K562 treated with DMSO at 1 percent for 12 hours (cell line): ENCODE data around the gene HUS1B. TPM values are rescaled to one million over a fixed set of nuclear protein-coding genes. Genes with fewer than 3 reads are reported as not detected.

Experiments used
- total RNA-seq: library from RNA; unstranded; fragments of 300-600 nt; gene quantifications from 2 replicates; pipeline ENCODE4 v1.2.3, GENCODE V29; 2022; ENCODE audit not compliant: insufficient read depth

The HUS1B gene
- 1.1 and 1.7 TPM in 2 replicates for total RNA-seq

DNA sequence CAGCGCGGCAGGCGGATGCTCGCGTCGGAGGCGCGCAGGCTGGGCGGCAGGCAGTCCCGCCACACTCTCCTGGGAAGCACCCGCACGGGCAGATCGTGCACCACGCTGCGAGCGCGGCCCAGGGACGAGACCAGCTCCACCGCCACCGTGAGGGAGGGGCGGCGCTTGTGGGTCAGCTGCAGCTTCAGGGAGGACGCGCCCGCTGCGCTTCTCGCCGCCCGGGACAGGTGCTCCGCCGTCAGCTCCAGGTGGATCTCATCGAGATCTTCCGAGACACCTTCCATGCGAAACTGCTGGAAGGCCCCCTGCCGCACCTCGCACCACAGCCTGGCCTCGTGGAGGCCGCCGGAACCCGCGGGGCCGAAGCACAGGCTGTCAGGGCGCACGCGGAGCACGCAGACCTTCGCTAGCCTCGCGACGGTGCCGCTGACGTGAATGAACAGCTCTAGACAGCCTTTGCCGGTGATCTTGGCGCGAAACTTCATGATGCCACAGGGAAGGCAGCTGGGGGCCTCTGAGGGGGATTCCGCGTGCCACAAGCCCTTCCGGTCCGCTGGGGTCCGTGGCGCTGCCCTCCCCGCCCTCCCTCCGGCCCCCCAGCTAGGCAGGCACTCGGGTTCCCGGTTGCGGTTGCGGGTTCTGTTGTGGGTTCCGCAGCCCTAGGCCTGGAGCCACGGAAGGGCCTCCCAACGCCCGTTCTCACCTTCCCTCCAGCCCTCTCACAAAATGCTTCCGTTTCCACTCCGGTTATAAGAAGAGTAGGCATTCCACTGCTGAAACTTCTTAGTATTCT, at the start of gene HUS1B:
Gene HUS1B (minus strand): TSS at position 641 of the 793 bp plus-strand sequence. CDS start 156 bp downstream, at position 485.

DNA sequence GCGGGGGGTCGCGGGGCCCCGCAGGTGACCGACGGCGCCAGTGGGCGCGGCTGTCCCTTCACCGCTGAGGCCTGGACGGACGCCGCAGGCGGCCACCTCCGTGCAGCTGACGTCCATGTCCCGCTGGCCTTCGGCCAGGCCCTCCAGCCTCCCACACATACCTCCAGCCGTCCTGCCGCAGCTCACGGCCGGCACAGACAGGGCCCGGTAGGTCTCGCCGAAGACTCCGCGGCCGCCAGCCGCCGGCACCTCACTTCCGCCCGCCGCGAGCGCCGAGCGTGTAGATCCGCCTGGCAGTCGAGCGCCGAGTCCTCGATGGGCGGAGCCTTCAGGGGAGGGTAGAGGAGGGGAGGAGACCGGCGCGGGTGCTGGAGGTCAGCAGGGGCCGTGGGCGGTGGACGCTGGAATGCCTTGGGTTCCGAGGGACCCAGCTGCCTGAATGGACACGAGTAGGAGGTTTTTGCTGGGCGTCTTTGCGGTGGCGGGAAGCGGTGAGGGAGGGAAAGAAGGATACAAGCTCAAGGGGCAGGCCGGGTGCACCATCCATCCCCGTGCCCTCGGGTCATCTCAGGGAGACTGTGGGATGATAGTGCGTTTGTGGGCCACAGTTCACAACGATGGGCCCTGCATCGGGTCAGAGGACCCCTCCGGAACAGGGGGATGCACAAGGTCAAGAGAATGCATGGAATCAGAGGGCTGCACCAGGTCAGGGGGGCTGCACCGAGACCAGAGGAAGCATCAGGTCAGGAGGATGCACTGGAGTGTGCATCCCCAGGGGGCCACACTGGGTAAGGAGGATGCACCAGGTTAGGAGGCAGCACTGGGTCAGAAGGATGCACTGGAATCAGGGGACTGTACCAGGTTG, 36.2 kb upstream of the HUS1B start, which contains the start of gene EXOC2:
Gene EXOC2 (minus strand): TSS at position 282 of the 865 bp plus-strand sequence. CDS start 55,321 bp downstream, outside the sequence.

Other genes starting within 250 kb of the HUS1B start
- 9.0 and 27.9 TPM in 2 replicates for gene EXOC2, start 36.0 kb upstream of the HUS1B start, total RNA-seq